GM12801 (cell line): ENCODE data around the gene DZANK1.

Experiments used
- CTCF ChIP-seq: IDR thresholded peaks from one replicate; pipeline ENCODE4 v1.5.1; 2011; ENCODE audit warnings: control low read depth; ENCODE audit not compliant: insufficient read length; ENCODE audit errors: extremely low read depth

The DZANK1 gene

GRCh38 chr20:18364768-18365167 lies 102.1 kb downstream of the DZANK1 start:
- TF ChIP-seq CTCF, result no peak

GRCh38 chr20:18363708-18364107 lies 103.1 kb downstream of the DZANK1 start:
- TF ChIP-seq CTCF, result no peak

GRCh38 chr20:18362916-18363315 lies 103.9 kb downstream of the DZANK1 start:
- no peak for TF ChIP-seq CTCF

GRCh38 chr20:18361678-18362077 lies 105.2 kb downstream of the DZANK1 start:
- TF ChIP-seq CTCF, result no peak

GRCh38 chr20:18360635-18361034 lies 106.2 kb downstream of the DZANK1 start:
- TF ChIP-seq CTCF, result no peak

- TF ChIP-seq CTCF, result no peak
Observed at GRCh38 chr20:18359854-18360253, 107.0 kb downstream of the DZANK1 start.
